BJ (cell line): ENCODE results near the gene MINAR1. TPM values are rescaled to one million over a fixed set of nuclear protein-coding genes. Genes with fewer than 3 reads are reported as not detected.

Source experiments
- CTCF ChIA-PET: fragments of 350-600 bp; formaldehyde crosslinking; extraction: SDS; loops from one replicate; lab custom pipeline; 2021; ENCODE audit warnings: antibody characterized with exemption, inconsistent platforms; lab: Yijun Ruan, JAX
- POLR2A ChIA-PET: fragments of 300-600 bp; sonication (Branson Sonifier 250); formaldehyde crosslinking; extraction: SDS; loops from one replicate; lab custom pipeline; 2021; ENCODE audit warnings: antibody characterized with exemption; lab: Charles Lee
- DNase-seq: peaks from one replicate; pipeline ENCODE4 v3.0.0-alpha.2; 2011; ENCODE audit warnings: low read depth
- H3K27me3 ChIP-seq: 2 replicates; pipeline ENCODE4 v1.6.0; 2011; ENCODE audit warnings: low read length; ENCODE audit not compliant: control insufficient read depth, insufficient read depth
- H3K36me3 ChIP-seq: 2 replicates; pipeline ENCODE4 v1.5.1; 2011; ENCODE audit warnings: low read length; ENCODE audit not compliant: control insufficient read depth, insufficient read depth
- H3K4me3 ChIP-seq: 2 replicates; pipeline ENCODE4 v1.5.1; 2011; ENCODE audit warnings: low read depth, mild to moderate bottlenecking, control low read depth, low read length
- CTCF ChIP-seq: IDR thresholded peaks from 2 replicates; pipeline ENCODE4 v1.5.1; 2011; ENCODE audit warnings: low read depth, mild to moderate bottlenecking, control low read depth, inconsistent platforms, low read length, moderate library complexity; ENCODE audit not compliant: insufficient read depth
- polyA plus RNA-seq: library from polyadenylated mRNA; depleted of rRNA; stranded (reverse); fragments of >200 nt; gene quantifications from 2 replicates; pipeline ENCODE4 v1.2.3, GENCODE V29; 2011

MINAR1 gene
- polyA plus RNA-seq, 1 experiment, result 0.37 TPM

GRCh38 chr15:79400650-79401049 lies 31.5 kb upstream of the MINAR1 start:
- ChIA-PET CTCF (interaction anchor here (2.2 kb wide), 1 partner anchor 19 kb away, joined by 11 read pairs; no protein-coding TSS in a partner anchor), POLR2A (no interaction called here)
- no peaks in the 10 kb centered on the region for H3K27me3 ChIP-seq
- DNase-seq, result no peak
- H3K4me3 ChIP-seq, result no peak overlapping the region
- H3K36me3 ChIP-seq, result no peaks in the 10 kb centered on the region
- no peak for TF ChIP-seq CTCF

- H3K4me3 ChIP-seq, result no peak overlapping the region
- no peak for DNase-seq
- ChIA-PET POLR2A (no interaction called here), CTCF (interaction anchor here (0.9 to 2.2 kb wide), 2 partner anchors 16 to 19 kb away, joined by 3 to 11 read pairs; no protein-coding TSS in a partner anchor)
- H3K36me3 ChIP-seq, result no peaks in the 10 kb centered on the region
- no peak for TF ChIP-seq CTCF
- H3K27me3 ChIP-seq, result no peaks in the 10 kb centered on the region
Measured at GRCh38 chr15:79401301-79401700, 30.8 kb upstream of the MINAR1 start.

GRCh38 chr15:79402136-79402535 lies 30.0 kb upstream of the MINAR1 start:
- Histone ChIP-seq H3K27me3 (no peaks in the 10 kb centered on the region), H3K4me3 (no peak overlapping the region), H3K36me3 (no peaks in the 10 kb centered on the region)
- CTCF ChIA-PET, result interaction anchor here (0.9 to 2.2 kb wide), 2 partner anchors 17 to 20 kb away, joined by 3 to 11 read pairs; no protein-coding TSS in a partner anchor
- TF ChIP-seq CTCF, result no peak
- POLR2A ChIA-PET, result no interaction called here
- no peak for DNase-seq

GRCh38 chr15:79403501-79403900 lies 28.6 kb upstream of the MINAR1 start:
- POLR2A ChIA-PET, result no interaction called here
- CTCF ChIA-PET, result no interaction called here
- TF ChIP-seq CTCF, result no peak
- Histone ChIP-seq H3K4me3 (no peak overlapping the region), H3K27me3 (no peaks in the 10 kb centered on the region), H3K36me3 (no peaks in the 10 kb centered on the region)
- DNase-seq, result no peak

- H3K27me3 ChIP-seq, result no peaks in the 10 kb centered on the region
- TF ChIP-seq CTCF, result no peak
- no peaks in the 10 kb centered on the region for H3K36me3 ChIP-seq
- ChIA-PET CTCF (interaction anchor here (0.9 kb wide), 1 partner anchor 26 kb away, joined by 3 read pairs; no protein-coding TSS in a partner anchor), POLR2A (no interaction called here)
- no peak for DNase-seq
- H3K4me3 ChIP-seq, result no peak overlapping the region
Measured at GRCh38 chr15:79406210-79406609, 25.9 kb upstream of the MINAR1 start.
